ENCODE data around the gene EIF4A3.
"Not testable (repeated sequence)": the region's sequence is repeated elsewhere in the genome, so short reads cannot be mapped to it uniquely, and the experiment has no call there.

EIF4A3 gene

DNA sequence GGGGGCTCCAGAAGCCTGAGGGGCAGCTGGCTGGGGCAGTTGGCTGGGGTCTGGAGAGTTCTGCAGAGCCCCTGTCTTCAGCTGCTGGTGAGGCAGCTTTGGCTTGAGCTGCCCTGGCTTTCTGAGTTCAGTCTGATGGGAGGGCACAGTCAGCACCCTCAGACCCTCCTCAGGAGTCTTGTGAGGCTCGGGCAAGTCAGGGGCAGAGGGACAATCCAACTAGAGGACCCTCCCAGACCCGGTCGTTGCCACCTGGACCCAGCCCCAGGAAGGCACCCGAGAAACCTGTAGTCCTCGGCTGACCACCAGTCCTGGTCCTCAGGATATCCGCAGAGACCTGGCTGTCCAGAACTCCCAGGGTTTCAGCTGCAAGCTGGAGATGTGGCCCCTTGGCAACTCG is 24.8 kb upstream of the EIF4A3 start:
- no peak for FAIRE-seq

GRCh38 chr17:80169784-80170500 is 23.0 kb upstream of the EIF4A3 start, which contains the start of gene CARD14:
TSS of gene CARD14 (plus strand) at chr17:80170030. CDS start at chr17:80181439, 11,409 bp downstream.
- no peak for FAIRE-seq

GRCh38 chr17:80169107-80169506 is 22.2 kb upstream of the EIF4A3 start:
- no peak for FAIRE-seq

- no peak for FAIRE-seq
Measured at GRCh38 chr17:80168371-80168770, 21.4 kb upstream of the EIF4A3 start.

DNA sequence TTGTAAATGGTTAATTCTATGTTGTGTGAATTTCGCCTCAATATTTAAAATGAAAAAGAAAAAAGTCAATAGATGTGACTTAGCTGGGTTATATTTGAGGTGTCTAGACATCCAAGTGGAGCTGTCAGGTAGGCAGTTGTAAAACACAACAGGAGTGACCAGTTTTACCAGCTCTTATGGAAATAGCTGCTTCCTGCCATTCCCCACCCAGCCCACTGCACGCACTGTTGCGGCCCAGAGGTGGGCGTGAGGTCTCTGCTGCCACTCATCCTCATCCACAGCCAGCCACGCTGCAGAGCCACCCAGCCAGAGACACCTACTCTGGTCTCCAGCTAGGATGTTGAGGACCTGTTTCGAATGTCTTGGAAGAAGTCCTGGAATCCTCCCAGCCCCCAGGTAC is 19.5 kb upstream of the EIF4A3 start:
- FAIRE-seq = no peak

DNA sequence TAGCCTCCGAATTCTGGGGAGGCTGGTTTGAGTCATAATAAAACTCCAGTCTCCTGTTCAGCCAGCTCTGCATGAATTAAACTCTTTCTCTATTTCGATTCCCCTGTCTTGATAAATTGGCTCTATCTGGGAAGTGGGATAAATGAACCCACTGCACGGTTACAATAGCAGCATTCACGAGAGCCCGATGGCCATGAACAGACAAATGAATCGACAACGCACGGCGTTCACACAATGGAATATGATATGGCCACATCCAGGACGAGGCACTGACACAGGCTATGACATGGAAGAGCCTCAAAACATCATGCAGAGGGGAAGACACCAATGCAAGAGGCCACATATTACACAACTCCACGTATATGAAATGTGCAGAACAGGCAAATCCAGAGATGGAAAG is 17.3 kb upstream of the EIF4A3 start:
- no peak for FAIRE-seq

DNA sequence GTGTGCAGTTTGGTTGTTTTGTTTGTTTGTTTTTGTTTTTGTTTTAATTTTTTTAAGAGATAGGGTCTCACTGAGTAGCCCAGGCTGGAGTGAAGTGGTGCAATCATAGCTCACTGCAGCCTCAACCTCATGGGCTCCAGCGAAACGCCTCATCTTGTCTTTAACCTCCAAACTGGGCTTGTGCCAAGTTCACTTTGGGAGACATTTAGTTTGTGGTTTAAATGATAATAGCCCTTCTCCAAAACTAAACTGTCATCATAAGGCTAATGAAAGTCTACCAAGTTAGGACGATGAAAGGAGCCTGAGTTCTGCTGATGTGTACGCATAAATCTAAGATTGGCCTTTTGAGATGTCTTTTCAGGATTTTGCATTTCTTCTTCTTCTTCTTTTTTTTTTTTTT is 16.4 kb upstream of the EIF4A3 start:
- no peak for FAIRE-seq

DNA sequence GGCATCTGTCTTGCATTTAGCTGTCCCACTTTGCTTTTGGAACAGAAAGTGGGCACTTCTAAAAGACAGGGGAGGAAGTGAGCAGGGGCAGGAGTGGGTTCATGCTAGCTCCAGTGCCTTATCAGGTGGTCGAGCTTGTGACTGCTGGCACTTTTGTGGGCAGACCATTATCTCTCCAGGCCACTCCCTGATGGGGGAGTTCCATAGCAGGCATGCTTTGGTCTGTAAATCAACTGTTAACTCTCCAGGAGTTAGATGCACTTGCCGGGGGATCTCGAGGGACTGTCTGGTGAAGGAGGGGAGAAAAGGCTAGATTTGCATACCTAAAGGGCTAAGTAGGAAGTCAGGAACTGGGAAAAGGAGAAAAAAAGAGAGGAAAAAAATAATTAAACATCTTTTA is 13.6 kb upstream of the EIF4A3 start:
- no peak for FAIRE-seq

- FAIRE-seq = no peak
Measured at GRCh38 chr17:80158846-80159245, 11.9 kb upstream of the EIF4A3 start.

- not testable (repeated sequence) for FAIRE-seq
Measured at GRCh38 chr17:80155600-80155999, 8.7 kb upstream of the EIF4A3 start.

DNA sequence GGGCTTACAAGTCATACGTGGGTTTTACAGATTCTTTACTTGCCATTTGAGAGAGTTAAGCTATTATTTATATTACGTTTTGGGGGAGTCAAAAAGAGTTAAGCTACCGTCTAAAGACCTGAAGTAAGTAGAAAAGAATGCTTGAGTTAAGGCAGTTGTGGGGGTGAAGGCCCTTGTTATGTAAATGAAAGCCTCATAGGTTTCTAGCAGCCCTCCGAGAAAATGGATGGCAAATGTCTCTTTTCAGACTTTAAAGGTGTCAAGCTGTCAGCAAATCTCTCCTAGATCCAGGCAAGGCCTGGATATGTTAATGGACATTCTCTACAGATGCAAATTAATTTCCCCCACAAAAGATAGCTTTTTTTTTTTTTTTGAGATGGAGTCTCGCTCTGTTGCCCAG is 7.2 kb upstream of the EIF4A3 start:
- FAIRE-seq = no peak

DNA sequence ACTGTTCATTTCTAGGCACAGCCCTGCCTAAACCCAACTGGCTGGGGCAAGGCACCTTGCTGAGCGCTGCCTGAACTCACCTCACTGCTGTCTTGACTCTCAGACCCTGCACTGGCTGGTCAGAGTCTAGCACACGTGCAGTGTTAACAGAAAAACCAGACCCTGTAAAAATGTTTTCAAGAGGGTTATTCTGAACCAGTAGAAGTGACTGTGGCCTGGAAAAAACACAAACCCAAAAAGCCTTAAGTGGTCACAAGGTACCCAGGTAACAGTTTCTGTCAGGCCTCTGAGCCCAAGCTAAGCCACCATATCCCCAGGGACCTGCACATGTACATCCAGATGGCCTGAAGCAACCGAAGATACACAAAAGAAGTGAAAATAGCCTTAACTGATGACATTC is 6.1 kb upstream of the EIF4A3 start:
- no peak for FAIRE-seq

- no peak for FAIRE-seq
Measured at GRCh38 chr17:80152081-80152702, 5.3 kb upstream of the EIF4A3 start.

DNA sequence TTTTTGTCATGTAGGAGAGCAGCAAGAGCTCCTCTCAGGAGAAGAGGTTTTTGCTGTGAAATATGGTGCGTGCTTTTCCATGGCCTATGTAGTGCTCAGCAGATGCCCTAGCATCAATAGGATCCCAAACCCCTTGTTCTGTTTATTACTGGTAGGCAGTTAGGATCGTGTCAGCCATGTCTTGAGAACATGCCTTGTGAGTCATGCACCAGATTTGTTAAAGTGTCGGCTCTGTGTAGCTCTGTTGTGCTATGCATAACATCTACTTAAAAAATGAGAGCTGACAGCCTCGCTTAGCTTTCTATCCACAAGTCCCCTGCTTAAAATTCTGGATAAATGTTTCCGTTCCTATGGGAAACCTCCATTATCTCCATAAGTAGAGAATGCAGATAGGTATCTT is 4.4 kb upstream of the EIF4A3 start:
- FAIRE-seq = no peak

GRCh38 chr17:80146121-80147034 is 550 bp downstream of the EIF4A3 start:
- FAIRE-seq = no peak

DNA sequence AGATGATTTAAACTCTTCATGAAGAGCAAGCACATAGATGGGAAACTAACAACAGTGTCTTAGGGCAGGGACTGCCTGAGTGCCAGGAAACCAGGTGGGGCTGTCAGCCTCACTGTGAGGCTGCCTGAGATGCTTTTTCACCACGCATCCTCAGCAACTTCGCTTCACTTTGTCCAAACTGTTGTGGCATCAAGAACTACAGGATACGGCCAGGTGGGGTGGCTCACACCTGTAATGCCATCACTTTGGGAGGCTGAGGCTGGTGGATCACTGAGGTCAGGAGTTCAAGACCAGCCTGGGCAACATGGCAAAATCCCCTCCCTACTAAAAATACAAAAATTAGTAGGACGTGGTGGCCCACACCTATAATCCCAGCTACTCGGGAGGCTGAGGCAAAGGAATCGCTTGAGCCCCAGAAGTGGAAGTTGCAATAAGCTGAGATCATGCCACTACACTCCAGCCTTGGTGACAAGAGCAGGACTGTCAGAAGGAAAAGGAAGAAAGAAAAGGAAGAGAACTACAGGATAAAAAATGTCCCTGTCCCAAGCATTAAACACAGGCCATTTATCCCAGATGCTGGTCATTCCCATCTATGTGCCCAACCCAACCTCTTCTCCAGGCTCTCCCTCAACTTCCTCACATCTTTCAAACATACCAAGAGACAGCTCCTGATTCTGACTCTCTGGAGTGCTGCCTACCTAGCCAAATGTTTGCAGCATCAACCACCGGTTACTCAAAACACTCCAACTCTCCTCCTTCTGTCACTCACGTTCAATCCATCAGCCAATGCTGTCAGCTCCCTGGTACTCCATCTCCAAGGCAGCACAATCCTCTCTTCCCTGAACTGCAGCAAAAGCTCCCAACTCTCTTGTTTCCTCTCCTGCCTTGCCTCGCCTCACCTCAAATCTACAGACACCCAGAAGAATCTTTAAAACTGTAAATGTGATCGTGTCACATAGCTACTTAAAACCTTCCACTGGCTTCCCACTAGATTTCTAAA is 1.6 kb downstream of the EIF4A3 start:
- no peak for FAIRE-seq

DNA sequence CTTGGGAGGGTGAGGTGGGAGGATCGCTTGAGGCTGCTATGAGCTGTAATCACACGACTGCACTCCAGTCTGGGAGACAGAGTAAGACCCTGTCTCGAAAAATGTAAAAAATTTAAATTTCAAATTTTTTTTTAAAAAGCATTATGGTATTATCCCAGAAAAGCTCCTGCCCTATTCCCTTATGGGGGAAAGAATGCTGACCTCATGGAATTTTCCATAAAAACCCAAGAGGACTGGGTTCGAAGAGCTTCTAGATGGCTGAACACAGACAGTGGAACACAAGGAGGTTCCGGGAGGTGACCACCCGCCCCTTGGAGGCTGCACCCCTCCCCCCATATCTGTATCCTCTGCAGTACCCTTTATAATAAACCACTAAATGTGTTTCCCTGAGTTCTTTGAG is 4.0 kb downstream of the EIF4A3 start:
- no peak for FAIRE-seq

- FAIRE-seq = no peak
Measured at GRCh38 chr17:80141463-80142165, 5.3 kb downstream of the EIF4A3 start.

GRCh38 chr17:80138856-80139426 is 8.0 kb downstream of the EIF4A3 start:
- no peak for FAIRE-seq

DNA sequence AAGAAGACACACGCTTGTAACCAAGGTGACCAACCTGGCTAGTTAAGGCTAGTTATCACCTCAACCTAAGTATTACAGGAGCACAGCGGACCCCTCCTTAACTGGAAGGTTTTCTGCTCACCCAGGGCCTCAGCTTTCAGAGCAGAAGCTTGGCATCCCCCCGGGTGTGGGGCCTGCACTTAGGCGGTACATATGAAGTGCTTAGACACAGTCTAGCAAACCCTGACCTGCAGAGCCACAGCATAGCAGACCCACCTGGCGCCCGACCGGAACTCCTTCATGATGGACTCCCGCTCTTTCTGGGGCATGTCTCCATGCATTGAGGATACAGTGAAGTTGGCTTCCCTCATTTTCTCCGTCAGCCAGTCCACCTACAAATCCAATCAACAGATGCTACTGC is 9.8 kb downstream of the EIF4A3 start:
- FAIRE-seq = no peak

DNA sequence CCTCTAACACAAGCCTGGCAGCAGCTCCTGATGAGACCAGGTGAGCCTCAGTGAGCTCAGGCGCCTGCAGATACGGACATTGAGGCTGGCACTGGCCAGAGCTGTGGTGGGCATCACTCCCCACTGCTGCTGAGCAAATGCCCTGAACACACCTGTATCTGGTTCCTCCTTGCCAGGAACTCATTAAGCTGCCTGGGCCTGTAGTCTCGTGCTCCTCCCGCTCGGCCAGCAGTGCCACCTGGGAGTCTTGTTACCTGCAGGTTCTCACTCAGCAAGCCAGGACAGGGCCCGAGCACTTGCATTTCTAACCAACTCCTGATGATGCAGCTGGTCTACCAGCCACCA is 13.3 kb downstream of the EIF4A3 start:
- no peak for FAIRE-seq

Measured in islet of Langerhans (tissue), 1 donor.